SK-N-SH treated with all-trans-retinoic acid at 6 μM for 48 hours (cell line): ENCODE data around the gene SMIM41.

Experiments used
- CSDC2 ChIP-seq: fragments of 250-450 bp; sonication (Bioruptor Pico); IDR thresholded peaks from 2 replicates; pipeline ENCODE4 v1.5.0; 2020; ENCODE audit warnings: mild to moderate bottlenecking, moderate library complexity
- PATZ1 ChIP-seq: fragments of 250-450 bp; sonication (Bioruptor Pico); IDR thresholded peaks from 2 replicates; pipeline ENCODE4 v1.8.0; 2020; ENCODE audit warnings: mild to moderate bottlenecking, moderate library complexity, borderline replicate concordance
- ZFP30 ChIP-seq: fragments of 450-650 bp; formaldehyde crosslinking; IDR thresholded peaks from 2 replicates; pipeline ENCODE4 v1.5.0; 2022; ENCODE audit warnings: mild to moderate bottlenecking, moderate library complexity
- ZNF565 ChIP-seq: fragments of 450-650 bp; formaldehyde crosslinking; conservative IDR thresholded peaks from 2 replicates; pipeline ENCODE4 v1.5.0; 2020; ENCODE audit warnings: low read depth, mild to moderate bottlenecking, moderate library complexity

GRCh38 chr12:52155048-52155868 is 75.8 kb downstream of the SMIM41 start:
- TF ChIP-seq ZNF565 (CRISPR knock-in tag) (no peak), PATZ1 (CRISPR knock-in tag) (no peak), ZFP30 (CRISPR knock-in tag) (no peak), CSDC2 (CRISPR knock-in tag) (no peak)
